PC-9 (cell line): Measurements from ENCODE around the gene USP49. TPM values are rescaled to one million over a fixed set of nuclear protein-coding genes. Genes with fewer than 3 reads are reported as not detected.
A peak's percentile ranks its signal among the peaks of the same experiment; 100 is the strongest.

Experiments used
- BruUV-seq: library from RNA; stranded (reverse); fragments of 400-500 nt; replicated peaks from 2 replicates; lab custom pipeline; 2021; lab: Mats Ljungman, UMichigan
- CTCF ChIA-PET: fragments of 300-600 bp; sonication (Branson Sonifier 250); formaldehyde crosslinking; loops from one replicate; lab custom pipeline; 2022; ENCODE audit warnings: antibody characterized with exemption; lab: Charles Lee
- POLR2A ChIA-PET: fragments of 300-600 bp; sonication (Branson Sonifier 250); formaldehyde crosslinking; loops from one replicate; lab custom pipeline; 2022; ENCODE audit warnings: antibody characterized with exemption; ENCODE audit not compliant: unreplicated experiment; lab: Charles Lee
- DNase-seq, 2 experiments: peaks; one replicate each; pipeline versions ENCODE4 v3.0.0 to v3.0.0-alpha.2; 2015 to 2022; ENCODE audit warnings: mixed read lengths in 1 of 2
- H2AFZ ChIP-seq: fragments of 200-600 bp; sonication (generic); 2 replicates; pipeline ENCODE4 v1.8.1; 2017; ENCODE audit warnings: antibody characterized with exemption
- H3F3A ChIP-seq: fragments of 200-600 bp; sonication (generic); 2 replicates; pipeline ENCODE4 v1.8.1; 2017; ENCODE audit warnings: antibody characterized with exemption, mild to moderate bottlenecking, low read depth; ENCODE audit not compliant: insufficient read depth
- H3K27ac ChIP-seq: fragments of 200-600 bp; sonication (generic); 2 replicates; pipeline ENCODE4 v1.6.1; 2016; ENCODE audit warnings: mixed run types
- H3K27me3 ChIP-seq: fragments of 200-600 bp; sonication (generic); 2 replicates; pipeline ENCODE4 v1.6.1; 2016; ENCODE audit warnings: low read depth, mixed run types; ENCODE audit not compliant: insufficient read depth
- H3K36me3 ChIP-seq: fragments of 200-600 bp; sonication (generic); 2 replicates; pipeline ENCODE4 v1.6.1; 2016; ENCODE audit warnings: low read depth, mixed run types
- H3K4me1 ChIP-seq: fragments of 200-600 bp; sonication (generic); replicated peaks from 2 replicates; pipeline ENCODE4 v1.6.1; 2016; ENCODE audit warnings: mixed run types; ENCODE audit not compliant: insufficient read depth
- H3K4me2 ChIP-seq: fragments of 200-600 bp; sonication (generic); 2 replicates; pipeline ENCODE4 v1.6.1; 2017; ENCODE audit warnings: mixed run types
- H3K4me3 ChIP-seq: fragments of 200-600 bp; sonication (generic); 2 replicates; pipeline ENCODE4 v1.6.1; 2016; ENCODE audit warnings: mixed run types
- H3K79me2 ChIP-seq: fragments of 200-600 bp; sonication (generic); 2 replicates; pipeline ENCODE4 v1.6.1; 2017; ENCODE audit warnings: low read depth, mixed run types
- H3K9me2 ChIP-seq: fragments of 200-600 bp; sonication (generic); 2 replicates; pipeline ENCODE4 v1.8.1; 2017; ENCODE audit warnings: mild to moderate bottlenecking; ENCODE audit not compliant: insufficient read depth
- H3K9me3 ChIP-seq: fragments of 200-600 bp; sonication (generic); 2 replicates; pipeline ENCODE4 v1.8.1; 2016; ENCODE audit warnings: low read depth; ENCODE audit not compliant: insufficient read depth
- H4K20me1 ChIP-seq: fragments of 200-600 bp; sonication (generic); 2 replicates; pipeline ENCODE4 v1.8.1; 2017; ENCODE audit not compliant: insufficient read depth
- CTCF ChIP-seq: fragments of 200-600 bp; sonication (generic); conservative IDR thresholded peaks from 2 replicates; pipeline ENCODE4 v1.6.1; 2017; ENCODE audit warnings: mixed run types, antibody characterized with exemption, mild to moderate bottlenecking, moderate library complexity
- EZH2 ChIP-seq: fragments of 200-600 bp; sonication (generic); IDR thresholded peaks from 2 replicates; pipeline ENCODE4 v1.8.0; 2017; ENCODE audit warnings: antibody characterized with exemption, low read depth
- intact Hi-C: fragments of 100-400 bp; cut with micrococcal nuclease; formaldehyde crosslinking; loops from one replicate; pipeline ENCODE4 v1.10.0; 2022; ENCODE audit not compliant: unreplicated experiment
- total RNA-seq: library from RNA; stranded (reverse); gene quantifications from 2 replicates; pipeline ENCODE4 v1.2.3, GENCODE V29; 2021

The USP49 gene
- total RNA-seq, 1 experiment from 2014 or later, result 10.9 TPM

GRCh38 chr6:41741625-41742490 is 153.3 kb downstream of the USP49 start:
- intact Hi-C loops, result no loop called here
- Histone ChIP-seq H3F3A (peaks cover 32% of the 10 kb centered on the region), H3K36me3 (no peaks in the 10 kb centered on the region), H3K4me2 (peak overlapping the region; percentile 60), H3K27ac (peak overlapping the region; percentile 84), H3K4me1 (peaks cover 46% of the 10 kb centered on the region), H3K4me3 (no peak overlapping the region), H3K9me3 (no peaks in the 10 kb centered on the region), H3K27me3 (no peaks in the 10 kb centered on the region), H2AFZ (0 out of 2 replicates have a peak overlapping the region, but pooled peaks have one; percentile 9), H3K9me2 (no peaks in the 10 kb centered on the region), H4K20me1 (no peaks in the 10 kb centered on the region), H3K79me2 (no peaks in the 10 kb centered on the region)
- ChIA-PET POLR2A (interaction anchor here (0.7 kb wide), 1 partner anchor 19 kb away, joined by 4 read pairs; no protein-coding TSS in a partner anchor), CTCF (no interaction called here)
- TF ChIP-seq CTCF, result 0 out of 2 replicates have a peak, but pooled peaks have one; percentile 18
- TF ChIP-seq EZH2, result no peak
- peak; percentile 75 to 94 for DNase-seq
- BruUV-seq, result no TSS peak

GRCh38 chr6:41740366-41741162 is 154.6 kb downstream of the USP49 start:
- no peaks in the 10 kb centered on the region for H3K9me2 ChIP-seq
- H3K4me1 ChIP-seq, result peaks cover 46% of the 10 kb centered on the region
- no peaks in the 10 kb centered on the region for H4K20me1 ChIP-seq
- H3K4me3 ChIP-seq, result no peak overlapping the region
- CTCF ChIA-PET, result no interaction called here
- peaks cover 32% of the 10 kb centered on the region for H3F3A ChIP-seq
- DNase-seq, result no peak
- peak overlapping the region; percentile 60 for H3K4me2 ChIP-seq
- TF ChIP-seq CTCF (no peak), EZH2 (no peak)
- H3K79me2 ChIP-seq, result no peaks in the 10 kb centered on the region
- BruUV-seq, result no TSS peak
- H3K36me3 ChIP-seq, result no peaks in the 10 kb centered on the region
- peak overlapping the region; percentile 84 for H3K27ac ChIP-seq
- H2AFZ ChIP-seq, result no peak overlapping the region
- POLR2A ChIA-PET, result interaction anchor here (0.6 kb wide), 2 partner anchors 28 to 305 kb away, joined by 4 to 7 read pairs; no protein-coding TSS in a partner anchor
- H3K27me3 ChIP-seq, result no peaks in the 10 kb centered on the region
- no peaks in the 10 kb centered on the region for H3K9me3 ChIP-seq
- intact Hi-C loops, result no loop called here

Other genes with a start within 250 kb of the USP49 start
- gene TFEB, start 159.8 kb downstream of the USP49 start, total RNA-seq, result 7.3 and 8.6 TPM in 2 replicates
- not detected in 2 replicates for gene PGC, start 148.0 kb downstream of the USP49 start, total RNA-seq
- gene FRS3, start 115.5 kb downstream of the USP49 start, total RNA-seq, result 4.5 and 10.4 TPM in 2 replicates
- gene PRICKLE4, start 114.6 kb downstream of the USP49 start, total RNA-seq, result 8.4 and 9.2 TPM in 2 replicates
- gene TOMM6, start 107.7 kb downstream of the USP49 start, total RNA-seq, result 143 and 170 TPM in 2 replicates
- gene MED20, start 25.8 kb upstream of the USP49 start, total RNA-seq, result 45.8 and 61.8 TPM in 2 replicates
- gene BYSL, start 26.1 kb upstream of the USP49 start, total RNA-seq, result 33.0 and 36.5 TPM in 2 replicates
- gene CCND3, start 46.4 kb upstream of the USP49 start, total RNA-seq, result 70.5 and 75.1 TPM in 2 replicates
- gene TAF8, start 155.1 kb upstream of the USP49 start, total RNA-seq, result 35.6 and 38.4 TPM in 2 replicates
- gene C6orf132, start 247.2 kb upstream of the USP49 start, total RNA-seq, result 49.8 and 53.9 TPM in 2 replicates